Memory B cell (primary cell): ENCODE results near the gene CERS4.
"Not testable (repeated sequence)": the region's sequence is repeated elsewhere in the genome, so short reads cannot be mapped to it uniquely, and the experiment has no call there.

Experiments used
- ATAC-seq: fragments of 150-1000 bp; cut with Tn5 transposase; 2 replicates; pipeline ENCODE4 v1.10.0; 2021; ENCODE audit warnings: low read depth, mild to moderate bottlenecking, moderate library complexity
- DNase-seq, 2 donors: peaks; one replicate each; pipeline ENCODE4 v3.0.0; 2022; ENCODE audit warnings: low spot score in 2 of 2
- H3K27ac Mint-ChIP-seq: one replicate; pipeline ENCODE4 v1.8.0; 2022; ENCODE audit warnings: mild to moderate bottlenecking, moderate library complexity, mixed read lengths
- H3K27me3 Mint-ChIP-seq: one replicate; pipeline ENCODE4 v1.8.0; 2022; ENCODE audit warnings: mixed read lengths
- H3K36me3 Mint-ChIP-seq: one replicate; pipeline ENCODE4 v1.8.0; 2022; ENCODE audit warnings: mild to moderate bottlenecking, mixed read lengths
- H3K4me1 Mint-ChIP-seq: one replicate; pipeline ENCODE4 v1.8.0; 2022; ENCODE audit warnings: mixed read lengths
- H3K4me3 Mint-ChIP-seq: one replicate; pipeline ENCODE4 v1.8.0; 2022; ENCODE audit warnings: mild to moderate bottlenecking, moderate library complexity, mixed read lengths
- H3K9me3 Mint-ChIP-seq: one replicate; pipeline ENCODE4 v1.8.0; 2022; ENCODE audit warnings: mixed read lengths

The CERS4 gene

DNA sequence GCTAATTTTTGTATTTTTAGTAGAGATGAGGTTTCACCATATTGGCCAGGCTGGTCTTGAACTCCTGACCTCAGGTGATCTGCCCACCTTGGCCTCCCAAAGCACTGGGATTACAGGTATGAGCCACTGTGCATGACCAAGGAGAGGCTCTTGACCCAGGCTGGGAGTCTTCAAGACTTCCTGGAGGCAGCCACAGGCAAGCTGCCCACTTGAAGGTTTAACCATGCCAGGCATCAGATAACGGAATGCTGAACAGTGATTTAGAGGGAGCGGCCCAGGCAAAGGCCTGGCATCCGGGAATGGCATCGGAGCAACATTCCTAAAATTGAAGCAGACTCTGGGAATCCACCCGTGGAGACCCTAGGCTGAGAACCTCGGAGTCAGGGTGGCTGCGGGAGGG, 9.0 kb downstream of the CERS4 start:
- not testable (repeated sequence) for H3K27me3 Mint-ChIP-seq, DNase-seq, H3K4me3 Mint-ChIP-seq, ATAC-seq, H3K9me3 Mint-ChIP-seq
- H3K4me1 Mint-ChIP-seq = peaks cover 17% of the 10 kb centered on the region
- H3K27ac Mint-ChIP-seq = peak overlapping the region; percentile 41
- peaks cover 18% of the 10 kb centered on the region for H3K36me3 Mint-ChIP-seq

DNA sequence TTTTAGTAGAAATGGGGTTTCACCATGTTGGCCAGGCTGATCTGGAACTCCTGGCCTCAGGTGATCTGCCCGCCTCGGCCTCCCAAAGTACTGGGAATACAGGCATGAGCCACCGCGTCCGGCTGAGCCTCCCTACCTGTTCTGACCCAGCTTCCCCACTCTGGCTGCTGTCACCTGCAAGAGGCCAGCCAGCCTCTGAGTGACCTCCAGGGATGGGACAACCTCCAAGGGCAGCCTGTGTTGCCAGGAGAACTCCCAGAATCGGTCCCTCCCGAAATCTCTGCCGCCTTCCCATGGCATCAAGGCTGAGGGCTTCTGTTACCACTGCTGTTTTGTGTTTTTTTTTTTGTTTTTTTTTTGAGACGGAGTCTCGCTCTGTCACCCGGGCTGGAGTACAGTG, 11.3 kb downstream of the CERS4 start:
- no peak for ATAC-seq
- peaks cover 18% of the 10 kb centered on the region for H3K36me3 Mint-ChIP-seq
- peaks cover 6% of the 10 kb centered on the region for H3K4me1 Mint-ChIP-seq
- H3K4me3 Mint-ChIP-seq = no peak overlapping the region
- H3K27ac Mint-ChIP-seq = no peak overlapping the region
- no peaks in the 10 kb centered on the region for H3K27me3 Mint-ChIP-seq
- DNase-seq = no peak
- no peaks in the 10 kb centered on the region for H3K9me3 Mint-ChIP-seq

DNA sequence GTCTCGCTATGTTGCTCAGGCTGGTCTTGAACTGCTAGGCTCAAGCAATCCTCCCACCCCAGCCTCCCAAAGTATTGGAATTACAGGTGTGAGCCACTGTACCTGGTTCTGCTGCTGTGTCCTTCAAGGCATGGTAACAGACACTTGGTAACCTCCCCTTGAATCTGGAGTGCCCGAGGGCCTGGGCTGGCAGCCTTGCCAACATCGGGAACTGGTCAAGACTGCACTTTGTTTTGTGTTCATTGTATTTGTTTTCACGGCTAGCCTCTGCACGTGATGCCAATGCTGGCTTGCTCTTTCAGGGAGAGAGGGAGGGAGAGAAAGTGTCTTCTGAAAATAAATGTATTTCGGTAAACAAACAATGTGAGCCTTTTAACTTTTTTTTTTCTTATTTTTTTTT, 12.0 kb downstream of the CERS4 start:
- no peak overlapping the region for H3K27ac Mint-ChIP-seq
- H3K4me3 Mint-ChIP-seq = no peak overlapping the region
- peaks cover 18% of the 10 kb centered on the region for H3K36me3 Mint-ChIP-seq
- H3K4me1 Mint-ChIP-seq = peaks cover 4% of the 10 kb centered on the region
- no peaks in the 10 kb centered on the region for H3K27me3 Mint-ChIP-seq
- DNase-seq (no peak), ATAC-seq (no peak)
- no peaks in the 10 kb centered on the region for H3K9me3 Mint-ChIP-seq

DNA sequence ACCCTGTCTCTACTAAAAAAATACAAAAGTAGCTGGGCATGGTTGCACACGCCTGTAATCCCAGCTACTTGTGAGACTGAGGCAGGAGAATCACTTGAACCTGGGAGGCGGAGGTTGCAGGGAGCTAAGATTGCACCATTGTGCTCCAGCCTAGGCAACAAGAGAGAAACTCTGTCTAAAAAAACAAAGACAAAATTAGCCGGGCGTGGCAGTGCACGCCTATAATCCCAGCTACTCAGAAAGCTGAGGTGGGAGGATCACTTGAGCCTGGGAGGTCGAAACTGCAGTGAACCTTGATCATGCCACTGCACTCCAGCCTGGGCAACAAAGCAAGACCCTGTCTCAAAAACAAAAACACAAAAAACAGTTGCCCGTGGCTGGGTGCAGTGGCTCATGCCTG, 14.3 kb downstream of the CERS4 start:
- not testable (repeated sequence) for H3K27me3 Mint-ChIP-seq, H3K9me3 Mint-ChIP-seq, ATAC-seq, H3K4me3 Mint-ChIP-seq, H3K27ac Mint-ChIP-seq, DNase-seq
- H3K4me1 Mint-ChIP-seq = peaks cover 11% of the 10 kb centered on the region
- H3K36me3 Mint-ChIP-seq = peaks cover 15% of the 10 kb centered on the region

DNA sequence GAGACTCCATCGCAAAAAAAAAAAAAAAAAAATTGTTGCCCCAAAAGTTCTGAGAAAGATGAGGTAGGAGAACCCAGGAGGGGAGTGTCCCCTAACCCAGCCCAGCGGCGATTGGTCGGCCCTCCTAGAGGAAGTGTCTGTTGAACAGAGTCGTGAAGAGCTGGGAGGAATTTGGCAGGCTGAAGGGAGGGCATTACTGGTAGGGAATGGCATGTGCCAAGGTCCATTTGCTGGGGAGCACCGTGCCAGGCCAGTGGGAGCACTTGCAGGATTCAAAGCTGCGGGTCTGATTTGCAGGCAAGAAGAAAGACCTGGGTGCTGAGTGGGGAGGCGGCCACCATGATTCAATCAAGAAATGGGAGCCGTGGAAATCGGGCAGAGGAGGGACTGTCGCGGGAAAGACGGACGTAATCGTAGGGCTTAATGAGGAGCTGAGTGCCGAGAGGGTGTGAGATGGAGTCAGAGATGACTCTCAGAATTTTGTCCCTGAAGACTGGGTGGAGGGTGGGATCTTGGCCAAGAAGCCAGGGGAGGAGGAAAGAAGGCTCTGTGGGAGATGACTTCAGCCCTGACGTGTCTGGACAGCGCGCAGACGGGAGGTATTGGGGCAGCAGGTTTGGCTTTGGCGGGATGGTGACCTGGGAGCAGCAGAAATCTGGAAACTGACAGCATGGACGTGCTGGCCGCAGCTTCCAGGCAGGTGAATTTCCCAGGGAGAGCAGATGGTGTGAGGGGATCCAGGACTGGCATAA, 15.4 kb downstream of the CERS4 start:
- no peaks in the 10 kb centered on the region for H3K27me3 Mint-ChIP-seq
- DNase-seq = no peak
- peaks cover 15% of the 10 kb centered on the region for H3K36me3 Mint-ChIP-seq
- H3K4me1 Mint-ChIP-seq = peaks cover 13% of the 10 kb centered on the region
- H3K4me3 Mint-ChIP-seq = no peak overlapping the region
- ATAC-seq = no peak
- H3K9me3 Mint-ChIP-seq = peaks cover 1% of the 10 kb centered on the region
- no peak overlapping the region for H3K27ac Mint-ChIP-seq

DNA sequence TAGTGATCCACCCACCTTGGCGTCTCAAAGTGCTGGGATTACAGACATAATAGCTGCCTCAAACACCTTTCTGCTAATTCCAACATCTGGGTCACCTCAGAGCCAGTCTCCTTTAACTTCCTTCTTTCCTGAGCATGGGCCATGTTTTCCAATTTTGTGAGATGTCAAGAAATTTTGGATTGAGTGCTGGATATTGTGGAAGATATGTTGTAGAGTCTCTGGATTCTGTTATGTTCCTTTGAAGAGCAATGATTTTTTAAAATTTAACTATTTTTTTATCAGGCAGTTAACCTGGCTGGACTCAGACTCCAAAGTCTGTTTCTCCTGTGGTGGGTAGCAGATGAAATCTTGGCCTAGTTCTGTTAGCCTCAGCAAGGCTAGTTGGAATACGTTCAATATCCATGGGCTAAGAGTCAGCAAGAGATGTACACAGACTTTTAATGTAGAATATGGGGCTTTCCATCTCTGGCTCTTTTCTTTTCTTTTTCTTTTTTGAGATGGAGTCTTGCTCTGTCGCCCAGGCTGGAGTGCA, 22.0 kb downstream of the CERS4 start:
- Mint-ChIP-seq H3K4me1 (peaks cover 10% of the 10 kb centered on the region), H3K9me3 (peaks cover 1% of the 10 kb centered on the region), H3K27me3 (no peaks in the 10 kb centered on the region), H3K27ac (no peak overlapping the region), H3K36me3 (peaks cover 26% of the 10 kb centered on the region), H3K4me3 (no peak overlapping the region)
- DNase-seq = no peak
- ATAC-seq = no peak

DNA sequence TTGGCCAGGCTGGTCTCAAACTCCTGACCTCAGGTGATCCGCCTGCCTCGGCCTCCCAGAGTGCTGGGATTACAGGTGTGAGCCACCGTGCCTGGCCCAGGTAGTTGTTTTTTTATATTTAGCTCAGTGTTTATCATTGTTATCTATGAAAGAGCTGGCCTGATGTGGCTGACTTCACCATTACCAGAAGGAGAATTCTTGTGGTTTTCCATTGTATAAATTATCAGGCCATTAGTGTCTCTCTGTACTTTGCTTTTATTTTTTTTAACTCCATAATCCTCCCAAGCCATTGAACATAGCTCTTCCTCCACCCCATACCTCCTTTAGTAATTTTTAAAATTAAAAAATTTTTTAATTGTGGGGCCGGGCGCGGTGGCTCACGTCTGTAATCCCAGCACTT, 24.2 kb downstream of the CERS4 start:
- Mint-ChIP-seq H3K4me3 (no peak overlapping the region), H3K9me3 (peaks cover 3% of the 10 kb centered on the region), H3K36me3 (peaks cover 27% of the 10 kb centered on the region), H3K27ac (no peak overlapping the region), H3K27me3 (no peaks in the 10 kb centered on the region), H3K4me1 (peaks cover 8% of the 10 kb centered on the region)
- no peak for DNase-seq
- ATAC-seq = no peak

DNA sequence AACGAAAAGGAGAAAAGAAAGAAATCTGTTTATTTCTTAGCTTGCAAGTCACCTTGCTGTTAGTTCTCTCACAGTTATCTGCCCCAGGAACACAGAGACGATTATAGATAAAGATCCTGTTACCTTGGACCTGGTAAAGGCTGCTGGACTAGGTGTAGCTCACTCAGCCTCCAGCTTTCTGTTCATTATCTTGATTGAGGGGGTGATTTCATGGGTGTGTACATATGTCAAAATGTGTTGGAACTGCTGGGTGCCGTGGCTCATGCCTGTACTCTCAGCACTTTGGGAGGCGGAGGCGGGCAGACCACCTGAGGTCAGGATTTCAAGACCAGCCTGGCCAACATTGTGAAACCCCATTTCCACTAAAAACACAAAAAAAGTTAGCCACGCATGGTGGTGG, 27.9 kb downstream of the CERS4 start:
- H3K27me3 Mint-ChIP-seq = no peaks in the 10 kb centered on the region

DNA sequence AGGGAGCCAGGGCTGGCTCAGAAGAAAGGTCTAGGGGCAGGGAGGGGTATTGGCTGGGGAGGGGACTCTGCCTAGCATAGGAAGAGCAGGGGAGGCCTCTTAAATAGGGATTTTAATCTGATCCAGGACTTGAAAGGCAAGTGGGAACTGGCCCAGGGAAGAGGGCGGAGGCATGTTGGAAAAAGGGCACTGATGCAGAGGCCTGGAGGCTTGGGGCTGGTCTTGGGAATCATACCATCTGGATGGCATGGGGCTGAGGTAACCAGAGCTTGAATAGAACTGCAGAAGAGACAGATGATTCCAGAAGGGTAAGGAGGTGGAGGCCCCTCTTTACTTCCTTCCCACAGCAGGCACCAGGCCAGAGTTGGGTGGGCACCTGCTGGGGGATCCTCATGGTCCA, 29.1 kb downstream of the CERS4 start:
- DNase-seq (no peak), ATAC-seq (no peak)
- peaks cover 3% of the 10 kb centered on the region for H3K9me3 Mint-ChIP-seq
- peaks cover 19% of the 10 kb centered on the region for H3K36me3 Mint-ChIP-seq
- H3K27ac Mint-ChIP-seq = peak overlapping the region; percentile 93
- peaks cover 25% of the 10 kb centered on the region for H3K4me1 Mint-ChIP-seq
- H3K27me3 Mint-ChIP-seq = no peaks in the 10 kb centered on the region
- H3K4me3 Mint-ChIP-seq = peak overlapping the region; percentile 24

More for the DNA sequence above, 27.9 kb downstream of the CERS4 start:
- Mint-ChIP-seq H3K4me1 (peaks cover 21% of the 10 kb centered on the region), H3K4me3 (no peak overlapping the region), H3K27ac (no peak overlapping the region), H3K36me3 (peaks cover 13% of the 10 kb centered on the region), H3K9me3 (peaks cover 3% of the 10 kb centered on the region)
- DNase-seq (no peak), ATAC-seq (no peak)

DNA sequence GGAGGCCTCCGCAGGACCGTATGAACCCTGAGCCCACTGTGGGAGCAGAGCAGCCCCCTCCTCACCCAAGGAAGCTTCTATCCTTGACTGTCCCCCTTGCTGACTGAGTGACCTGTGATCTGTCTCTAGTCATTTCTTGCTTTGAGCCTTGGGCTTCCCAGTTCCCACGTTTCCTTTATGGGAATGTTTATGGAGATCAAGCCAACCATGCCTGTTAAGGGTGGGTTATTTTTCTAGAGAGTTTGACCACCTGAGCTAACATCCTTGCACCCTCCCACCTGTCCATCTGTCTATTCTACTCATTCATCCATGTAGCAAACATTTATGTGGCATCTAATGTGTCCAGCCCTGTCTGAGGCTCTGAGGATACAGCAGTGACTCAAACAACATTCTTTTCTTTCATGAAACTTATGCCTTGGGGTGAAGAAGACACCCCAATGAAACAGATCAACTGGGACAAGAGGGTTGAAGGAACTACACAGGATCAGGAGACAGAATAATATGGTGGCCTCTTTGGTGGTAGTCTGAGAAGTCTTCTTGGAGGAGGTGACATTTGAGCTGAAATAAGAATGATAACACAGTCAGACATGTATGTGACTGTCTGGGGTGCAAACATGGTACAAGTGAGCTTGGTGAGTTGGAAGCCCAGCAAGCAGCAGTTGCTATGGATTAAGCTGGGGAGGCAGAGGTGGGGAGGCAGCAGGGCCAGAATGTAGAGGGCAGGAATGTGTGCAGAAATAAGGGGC, 30.5 kb downstream of the CERS4 start:
- H3K4me1 Mint-ChIP-seq = peaks cover 29% of the 10 kb centered on the region
- peaks cover 26% of the 10 kb centered on the region for H3K36me3 Mint-ChIP-seq
- peaks cover 3% of the 10 kb centered on the region for H3K9me3 Mint-ChIP-seq
- no peak for DNase-seq
- H3K27me3 Mint-ChIP-seq = no peaks in the 10 kb centered on the region
- ATAC-seq = no peak
- H3K4me3 Mint-ChIP-seq = peak overlapping the region; percentile 6
- H3K27ac Mint-ChIP-seq = peak overlapping the region; percentile 84

DNA sequence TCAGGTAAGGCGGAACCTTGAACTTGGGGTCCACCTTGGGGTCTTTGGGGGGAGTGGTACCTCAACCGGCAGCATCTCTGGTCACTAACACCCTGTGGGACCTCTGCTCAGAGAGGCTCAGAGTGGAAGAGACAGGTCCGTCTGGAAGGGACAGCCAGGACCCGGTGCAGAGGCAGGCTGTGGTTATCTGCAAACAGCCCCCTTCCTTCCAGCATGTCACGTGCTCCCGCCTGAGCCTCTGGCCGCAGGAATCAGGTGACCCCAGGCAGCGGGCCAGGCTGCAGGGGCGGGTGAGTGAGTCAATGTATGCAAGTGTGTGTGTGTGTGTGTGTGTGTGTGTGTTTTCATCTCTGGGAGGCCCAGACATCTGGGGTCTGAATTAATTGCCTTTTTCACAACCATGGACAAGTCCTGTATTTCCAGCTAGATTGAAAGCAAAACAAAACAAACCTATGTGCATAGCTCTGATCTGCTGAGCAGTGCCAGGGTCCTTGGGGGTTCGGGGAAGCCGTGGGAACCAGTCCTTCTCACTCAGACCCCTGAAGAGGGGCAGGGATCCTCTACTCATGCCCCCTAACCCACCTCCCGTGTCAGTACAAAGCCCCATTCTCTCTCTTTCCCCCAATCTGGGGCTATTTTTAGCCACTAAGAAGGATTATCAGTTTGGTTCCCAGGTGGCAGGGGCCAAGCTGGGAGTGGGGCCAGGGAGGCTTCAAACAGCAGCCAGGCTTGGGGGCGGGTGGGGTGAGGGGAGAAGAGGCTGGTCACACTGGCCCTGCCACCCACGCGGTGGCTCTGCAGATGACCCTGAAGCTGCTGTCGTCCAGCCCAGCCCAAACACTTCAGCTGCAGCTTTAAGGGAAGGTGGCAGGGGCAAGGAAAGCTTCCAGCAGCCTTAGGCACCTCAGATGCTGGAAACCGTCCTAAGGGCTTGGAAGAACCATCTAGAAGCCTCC, 31.4 kb downstream of the CERS4 start:
- Mint-ChIP-seq H3K9me3 (peaks cover 3% of the 10 kb centered on the region), H3K4me1 (peaks cover 29% of the 10 kb centered on the region), H3K4me3 (peak overlapping the region; percentile 18), H3K36me3 (peaks cover 26% of the 10 kb centered on the region), H3K27ac (peak overlapping the region; percentile 84), H3K27me3 (no peaks in the 10 kb centered on the region)
- peak; percentile 11 to 22 for DNase-seq
- peak; percentile 83 for ATAC-seq

DNA sequence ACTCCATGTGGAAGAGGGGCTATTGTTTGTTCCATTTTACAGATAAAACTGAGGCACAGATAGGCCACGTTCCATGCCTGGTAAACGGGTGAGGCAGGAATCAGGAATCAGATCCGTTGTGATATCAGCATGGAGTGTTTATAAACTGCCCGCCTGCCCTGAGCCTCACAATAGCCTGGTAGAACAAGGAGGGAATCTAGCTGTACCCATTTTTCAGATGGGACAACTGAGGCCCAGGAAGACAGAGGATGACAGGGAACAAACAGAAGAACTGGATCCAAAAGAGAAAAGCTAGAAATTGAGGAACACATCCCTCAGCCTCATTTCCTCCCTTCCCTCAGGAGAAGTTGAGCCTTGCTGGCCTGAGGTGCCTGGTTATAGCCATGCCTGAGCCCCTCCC, 32.5 kb downstream of the CERS4 start:
- Mint-ChIP-seq H3K4me1 (peaks cover 29% of the 10 kb centered on the region), H3K27ac (peak overlapping the region; percentile 36), H3K36me3 (peaks cover 29% of the 10 kb centered on the region), H3K27me3 (no peaks in the 10 kb centered on the region), H3K4me3 (no peak overlapping the region), H3K9me3 (peaks cover 3% of the 10 kb centered on the region)
- ATAC-seq (no peak), DNase-seq (no peak)

DNA sequence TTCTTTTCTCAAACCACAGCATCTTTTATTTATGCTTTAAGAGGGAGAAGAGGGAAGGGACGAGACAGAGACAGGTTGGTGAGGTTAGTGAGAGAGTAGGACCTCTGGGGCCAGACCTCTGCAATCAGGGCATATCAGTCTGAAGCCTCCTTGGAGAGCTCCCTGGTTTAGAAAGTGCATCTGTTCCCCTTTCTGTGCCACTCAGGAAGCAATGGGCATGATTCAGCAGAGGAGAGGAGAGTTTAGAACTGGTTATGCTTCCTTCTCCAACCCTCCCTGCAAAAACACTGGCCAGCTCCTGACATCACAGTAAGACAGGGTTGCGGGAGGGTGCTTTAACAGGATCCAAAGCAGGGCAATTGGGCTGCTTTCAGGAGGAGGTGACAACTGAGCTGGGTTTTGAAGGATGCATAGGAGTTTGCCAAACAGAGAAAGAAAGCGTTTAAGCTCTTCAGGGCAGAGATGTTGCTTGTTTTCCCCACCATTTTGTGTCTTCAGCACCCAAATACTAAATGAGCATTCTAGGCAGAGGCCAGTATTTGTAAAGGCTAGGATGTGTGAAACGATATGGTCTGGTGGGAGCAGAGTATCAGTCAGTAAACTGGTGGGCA, 33.1 kb downstream of the CERS4 start:
- no peak for DNase-seq
- H3K9me3 Mint-ChIP-seq = peaks cover 3% of the 10 kb centered on the region
- H3K4me1 Mint-ChIP-seq = peaks cover 29% of the 10 kb centered on the region
- no peaks in the 10 kb centered on the region for H3K27me3 Mint-ChIP-seq
- H3K27ac Mint-ChIP-seq = no peak overlapping the region
- ATAC-seq = no peak
- H3K4me3 Mint-ChIP-seq = no peak overlapping the region
- H3K36me3 Mint-ChIP-seq = peaks cover 32% of the 10 kb centered on the region
